PC-9 (cell line): ENCODE data around the gene CORO1A. TPM values are rescaled to one million over a fixed set of nuclear protein-coding genes. Genes with fewer than 3 reads are reported as not detected.

Experiments
- BruUV-seq: library from RNA; stranded (reverse); fragments of 400-500 nt; replicated peaks from 2 replicates; lab custom pipeline; 2021; lab: Mats Ljungman, UMichigan
- CTCF ChIA-PET: fragments of 300-600 bp; sonication (Branson Sonifier 250); formaldehyde crosslinking; loops from one replicate; lab custom pipeline; 2022; ENCODE audit warnings: antibody characterized with exemption; lab: Charles Lee
- POLR2A ChIA-PET: fragments of 300-600 bp; sonication (Branson Sonifier 250); formaldehyde crosslinking; loops from one replicate; lab custom pipeline; 2022; ENCODE audit warnings: antibody characterized with exemption; ENCODE audit not compliant: unreplicated experiment; lab: Charles Lee
- DNase-seq, 2 experiments: peaks; one replicate each; pipeline versions ENCODE4 v3.0.0 to v3.0.0-alpha.2; 2015 to 2022; ENCODE audit warnings: mixed read lengths in 1 of 2
- H2AFZ ChIP-seq: fragments of 200-600 bp; sonication (generic); 2 replicates; pipeline ENCODE4 v1.8.1; 2017; ENCODE audit warnings: antibody characterized with exemption
- H3F3A ChIP-seq: fragments of 200-600 bp; sonication (generic); 2 replicates; pipeline ENCODE4 v1.8.1; 2017; ENCODE audit warnings: antibody characterized with exemption, mild to moderate bottlenecking, low read depth; ENCODE audit not compliant: insufficient read depth
- H3K27ac ChIP-seq: fragments of 200-600 bp; sonication (generic); 2 replicates; pipeline ENCODE4 v1.6.1; 2016; ENCODE audit warnings: mixed run types
- H3K27me3 ChIP-seq: fragments of 200-600 bp; sonication (generic); 2 replicates; pipeline ENCODE4 v1.6.1; 2016; ENCODE audit warnings: low read depth, mixed run types; ENCODE audit not compliant: insufficient read depth
- H3K36me3 ChIP-seq: fragments of 200-600 bp; sonication (generic); 2 replicates; pipeline ENCODE4 v1.6.1; 2016; ENCODE audit warnings: low read depth, mixed run types
- H3K4me1 ChIP-seq: fragments of 200-600 bp; sonication (generic); replicated peaks from 2 replicates; pipeline ENCODE4 v1.6.1; 2016; ENCODE audit warnings: mixed run types; ENCODE audit not compliant: insufficient read depth
- H3K4me2 ChIP-seq: fragments of 200-600 bp; sonication (generic); 2 replicates; pipeline ENCODE4 v1.6.1; 2017; ENCODE audit warnings: mixed run types
- H3K4me3 ChIP-seq: fragments of 200-600 bp; sonication (generic); 2 replicates; pipeline ENCODE4 v1.6.1; 2016; ENCODE audit warnings: mixed run types
- H3K79me2 ChIP-seq: fragments of 200-600 bp; sonication (generic); 2 replicates; pipeline ENCODE4 v1.6.1; 2017; ENCODE audit warnings: low read depth, mixed run types
- H3K9me2 ChIP-seq: fragments of 200-600 bp; sonication (generic); 2 replicates; pipeline ENCODE4 v1.8.1; 2017; ENCODE audit warnings: mild to moderate bottlenecking; ENCODE audit not compliant: insufficient read depth
- H3K9me3 ChIP-seq: fragments of 200-600 bp; sonication (generic); 2 replicates; pipeline ENCODE4 v1.8.1; 2016; ENCODE audit warnings: low read depth; ENCODE audit not compliant: insufficient read depth
- H4K20me1 ChIP-seq: fragments of 200-600 bp; sonication (generic); 2 replicates; pipeline ENCODE4 v1.8.1; 2017; ENCODE audit not compliant: insufficient read depth
- EZH2 ChIP-seq: fragments of 200-600 bp; sonication (generic); IDR thresholded peaks from 2 replicates; pipeline ENCODE4 v1.8.0; 2017; ENCODE audit warnings: antibody characterized with exemption, low read depth
- intact Hi-C: fragments of 100-400 bp; cut with micrococcal nuclease; formaldehyde crosslinking; loops from one replicate; pipeline ENCODE4 v1.10.0; 2022; ENCODE audit not compliant: unreplicated experiment
- total RNA-seq: library from RNA; stranded (reverse); gene quantifications from 2 replicates; pipeline ENCODE4 v1.2.3, GENCODE V29; 2021
- TF ChIP-seq, protein P1 (sequence below): fragments of 200-600 bp; sonication (generic); conservative IDR thresholded peaks from 2 replicates; pipeline ENCODE4 v1.6.1; 2017; ENCODE audit warnings: mixed run types, antibody characterized with exemption, mild to moderate bottlenecking, moderate library complexity

CORO1A gene
- total RNA-seq, 1 experiment from 2014 or later = 7.9 TPM

GRCh38 chr16:30145657-30146056 lies 37.7 kb upstream of the CORO1A start:
- no TSS peak for BruUV-seq
- no peaks in the 10 kb centered on the region for H3K79me2 ChIP-seq
- H3K9me2 ChIP-seq = no peaks in the 10 kb centered on the region
- TF ChIP-seq, protein P1, sequence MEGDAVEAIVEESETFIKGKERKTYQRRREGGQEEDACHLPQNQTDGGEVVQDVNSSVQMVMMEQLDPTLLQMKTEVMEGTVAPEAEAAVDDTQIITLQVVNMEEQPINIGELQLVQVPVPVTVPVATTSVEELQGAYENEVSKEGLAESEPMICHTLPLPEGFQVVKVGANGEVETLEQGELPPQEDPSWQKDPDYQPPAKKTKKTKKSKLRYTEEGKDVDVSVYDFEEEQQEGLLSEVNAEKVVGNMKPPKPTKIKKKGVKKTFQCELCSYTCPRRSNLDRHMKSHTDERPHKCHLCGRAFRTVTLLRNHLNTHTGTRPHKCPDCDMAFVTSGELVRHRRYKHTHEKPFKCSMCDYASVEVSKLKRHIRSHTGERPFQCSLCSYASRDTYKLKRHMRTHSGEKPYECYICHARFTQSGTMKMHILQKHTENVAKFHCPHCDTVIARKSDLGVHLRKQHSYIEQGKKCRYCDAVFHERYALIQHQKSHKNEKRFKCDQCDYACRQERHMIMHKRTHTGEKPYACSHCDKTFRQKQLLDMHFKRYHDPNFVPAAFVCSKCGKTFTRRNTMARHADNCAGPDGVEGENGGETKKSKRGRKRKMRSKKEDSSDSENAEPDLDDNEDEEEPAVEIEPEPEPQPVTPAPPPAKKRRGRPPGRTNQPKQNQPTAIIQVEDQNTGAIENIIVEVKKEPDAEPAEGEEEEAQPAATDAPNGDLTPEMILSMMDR = no peak
- no peak for TF ChIP-seq EZH2
- H3K27ac ChIP-seq = no peak overlapping the region
- intact Hi-C loops = no loop called here
- CTCF ChIA-PET = no interaction called here
- H3K4me1 ChIP-seq = no peaks in the 10 kb centered on the region
- no peak overlapping the region for H2AFZ ChIP-seq
- H3K4me3 ChIP-seq = no peak overlapping the region
- POLR2A ChIA-PET = interaction anchor here (0.7 kb wide), 2 partner anchors 61 to 94 kb away, joined by 3 read pairs; no protein-coding TSS in a partner anchor
- H3K9me3 ChIP-seq = peaks cover 14% of the 10 kb centered on the region; the same call in 1 of the 2 replicates
- no peaks in the 10 kb centered on the region; the same call in 1 of the 2 replicates for H3F3A ChIP-seq
- DNase-seq = no peak
- H3K4me2 ChIP-seq = no peak overlapping the region
- H3K36me3 ChIP-seq = no peaks in the 10 kb centered on the region
- no peaks in the 10 kb centered on the region for H3K27me3 ChIP-seq
- H4K20me1 ChIP-seq = no peaks in the 10 kb centered on the region

GRCh38 chr16:30147843-30148510 lies 35.4 kb upstream of the CORO1A start:
- no peak overlapping the region for H3K4me3 ChIP-seq
- no TSS peak for BruUV-seq
- H4K20me1 ChIP-seq = no peaks in the 10 kb centered on the region
- no peak overlapping the region for H2AFZ ChIP-seq
- H3F3A ChIP-seq = no peaks in the 10 kb centered on the region; the same call in 1 of the 2 replicates
- intact Hi-C loops = no loop called here
- no peaks in the 10 kb centered on the region for H3K4me1 ChIP-seq
- no peak for TF ChIP-seq EZH2
- TF ChIP-seq, protein P1 = no peak
- POLR2A ChIA-PET = no interaction called here
- H3K36me3 ChIP-seq = no peaks in the 10 kb centered on the region
- no peaks in the 10 kb centered on the region for H3K79me2 ChIP-seq
- DNase-seq = no peak
- H3K27ac ChIP-seq = no peak overlapping the region
- CTCF ChIA-PET = interaction anchor here (0.7 kb wide), 1 partner anchor 433 kb away, joined by 4 read pairs; no protein-coding TSS in a partner anchor
- H3K4me2 ChIP-seq = no peak overlapping the region
- H3K9me3 ChIP-seq = peaks cover 14% of the 10 kb centered on the region; the same call in 1 of the 2 replicates
- H3K27me3 ChIP-seq = no peaks in the 10 kb centered on the region
- no peaks in the 10 kb centered on the region for H3K9me2 ChIP-seq

GRCh38 chr16:30149250-30149930 lies 34.0 kb upstream of the CORO1A start:
- Histone ChIP-seq H3K9me3 (peaks cover 14% of the 10 kb centered on the region; the same call in 1 of the 2 replicates), H3K4me3 (no peak overlapping the region), H3K9me2 (no peaks in the 10 kb centered on the region), H3K27me3 (no peaks in the 10 kb centered on the region), H3K79me2 (no peaks in the 10 kb centered on the region), H3K27ac (no peak overlapping the region), H3K36me3 (no peaks in the 10 kb centered on the region), H3K4me2 (no peak overlapping the region), H3F3A (peaks cover 6% of the 10 kb centered on the region; the same call in 1 of the 2 replicates), H4K20me1 (no peaks in the 10 kb centered on the region), H2AFZ (no peak overlapping the region), H3K4me1 (no peaks in the 10 kb centered on the region)
- no peak for DNase-seq
- CTCF ChIA-PET = interaction anchor here (0.6 kb wide), 1 partner anchor 472 kb away, joined by 8 read pairs; no protein-coding TSS in a partner anchor
- no TSS peak for BruUV-seq
- no peak for TF ChIP-seq EZH2
- TF ChIP-seq, protein P1 = no peak
- intact Hi-C loops = no loop called here
- POLR2A ChIA-PET = interaction anchor here (0.5 kb wide), 1 partner anchor 1956 kb away, joined by 3 read pairs; no protein-coding TSS in a partner anchor
